H9 (cell line): ENCODE results near the gene GNPDA2. TPM values are rescaled to one million over a fixed set of nuclear protein-coding genes. Genes with fewer than 3 reads are reported as not detected.

ENCODE experiments used
- DNase-seq: peaks from one replicate; pipeline ENCODE4 v3.0.0-alpha.2; 2017
- H2AFZ ChIP-seq: one replicate; pipeline ENCODE4 v1.6.1; 2013; ENCODE audit warnings: mild to moderate bottlenecking, low read length, control low read depth, moderate library complexity
- H2AK5ac ChIP-seq: 2 replicates; pipeline ENCODE4 v1.6.1; 2013; ENCODE audit warnings: low read length, control low read depth, mixed read lengths; ENCODE audit not compliant: insufficient read length
- H2BK120ac ChIP-seq: one replicate; pipeline ENCODE4 v1.6.1; 2013; ENCODE audit warnings: low read depth, mild to moderate bottlenecking, low read length, control low read depth, inconsistent platforms; ENCODE audit not compliant: poor library complexity, severe bottlenecking
- H2BK12ac ChIP-seq: 2 replicates; pipeline ENCODE4 v1.6.1; 2013; ENCODE audit warnings: low read length, control low read depth, mixed read lengths, low read depth; ENCODE audit not compliant: insufficient read length
- H2BK15ac ChIP-seq: 2 replicates; pipeline ENCODE4 v1.6.1; 2013; ENCODE audit warnings: low read depth, low read length, control low read depth
- H2BK20ac ChIP-seq: one replicate; pipeline ENCODE4 v1.6.1; 2013; ENCODE audit warnings: low read depth, mild to moderate bottlenecking, low read length, control low read depth, inconsistent platforms; ENCODE audit not compliant: poor library complexity, severe bottlenecking
- H2BK5ac ChIP-seq: 2 replicates; pipeline ENCODE4 v1.6.1; 2013; ENCODE audit warnings: low read length, control low read depth, mixed read lengths; ENCODE audit not compliant: insufficient read length
- H3K14ac ChIP-seq: 2 replicates; pipeline ENCODE4 v1.6.1; 2013; ENCODE audit warnings: low read length, control low read depth; ENCODE audit not compliant: insufficient read depth
- H3K18ac ChIP-seq: 2 replicates; pipeline ENCODE4 v1.6.1; 2013; ENCODE audit warnings: low read depth, mild to moderate bottlenecking, mixed read lengths, low read length, control low read depth; ENCODE audit not compliant: insufficient read length
- H3K23ac ChIP-seq: 2 replicates; pipeline ENCODE4 v1.6.1; 2013; ENCODE audit warnings: low read length, control low read depth, mixed read lengths, low read depth; ENCODE audit not compliant: insufficient read length
- H3K23me2 ChIP-seq: 2 replicates; pipeline ENCODE4 v1.6.1; 2013; ENCODE audit warnings: low read depth, mild to moderate bottlenecking, mixed read lengths, low read length, control low read depth; ENCODE audit not compliant: insufficient read length, poor library complexity, severe bottlenecking
- H3K27ac ChIP-seq: 2 replicates; pipeline ENCODE4 v1.5.1; 2013; ENCODE audit warnings: low read length, control low read depth, mixed read lengths, low read depth; ENCODE audit not compliant: insufficient read length
- H3K27me3 ChIP-seq: 2 replicates; pipeline ENCODE4 v1.6.1; 2013; ENCODE audit warnings: low read length, control low read depth, inconsistent platforms; ENCODE audit not compliant: insufficient read depth
- H3K4ac ChIP-seq: 2 replicates; pipeline ENCODE4 v1.6.1; 2013; ENCODE audit warnings: low read depth, mild to moderate bottlenecking, control low read depth, inconsistent platforms, low read length, moderate library complexity
- H3K4me1 ChIP-seq: 2 replicates; pipeline ENCODE4 v1.6.1; 2013; ENCODE audit warnings: low read length, control low read depth, inconsistent platforms; ENCODE audit not compliant: insufficient read depth
- H3K4me2 ChIP-seq: 2 replicates; pipeline ENCODE4 v1.6.1; 2013; ENCODE audit warnings: low read length, control low read depth, mixed read lengths; ENCODE audit not compliant: insufficient read length, insufficient read depth
- H3K56ac ChIP-seq: 2 replicates; pipeline ENCODE4 v1.6.1; 2013; ENCODE audit warnings: low read depth, mild to moderate bottlenecking, mixed read lengths, low read length, control low read depth; ENCODE audit not compliant: insufficient read length
- H3K79me1 ChIP-seq: 2 replicates; pipeline ENCODE4 v1.6.1; 2013; ENCODE audit warnings: low read depth, mild to moderate bottlenecking, moderate library complexity, low read length, control low read depth, inconsistent platforms; ENCODE audit not compliant: insufficient read depth, poor library complexity, severe bottlenecking
- H3K79me2 ChIP-seq: 2 replicates; pipeline ENCODE4 v1.6.1; 2013; ENCODE audit warnings: low read length, control low read depth, inconsistent platforms; ENCODE audit not compliant: insufficient read depth
- H3K9ac ChIP-seq: 2 replicates; pipeline ENCODE4 v1.6.1; 2013; ENCODE audit warnings: low read length, control low read depth, mixed read lengths; ENCODE audit not compliant: insufficient read length; ENCODE audit errors: extremely low read depth
- H3K9me3 ChIP-seq: one replicate; pipeline ENCODE4 v1.6.1; 2013; ENCODE audit warnings: low read depth, low read length, inconsistent platforms; ENCODE audit not compliant: control insufficient read depth
- H3T11ph ChIP-seq: one replicate; pipeline ENCODE4 v1.6.1; 2013; ENCODE audit warnings: mild to moderate bottlenecking, low read length, control low read depth, inconsistent platforms
- H4K20me1 ChIP-seq: one replicate; pipeline ENCODE4 v1.6.1; 2013; ENCODE audit not compliant: control insufficient read depth, insufficient read length, insufficient read depth
- H4K5ac ChIP-seq: 2 replicates; pipeline ENCODE4 v1.6.1; 2013; ENCODE audit warnings: low read depth, mild to moderate bottlenecking, mixed read lengths, low read length, control low read depth; ENCODE audit not compliant: insufficient read length
- H4K8ac ChIP-seq: replicated peaks from 2 replicates; pipeline ENCODE4 v1.6.1; 2013; ENCODE audit warnings: low read length, control low read depth, mixed read lengths, low read depth; ENCODE audit not compliant: insufficient read length
- H4K91ac ChIP-seq: 2 replicates; pipeline ENCODE4 v1.6.1; 2013; ENCODE audit warnings: low read depth, mild to moderate bottlenecking, moderate library complexity, mixed read lengths, low read length, control low read depth; ENCODE audit not compliant: insufficient read length
- H3K27ac Mint-ChIP-seq, 3 experiments: 2 replicates in 2 of 3; 3 replicates in 1 of 3; pipeline ENCODE4 v1.8.0; 2020 to 2021; ENCODE audit warnings: mixed read lengths in 3 of 3, mild to moderate bottlenecking in 1 of 3, moderate library complexity in 1 of 3
- H3K27me3 Mint-ChIP-seq: 2 replicates; pipeline ENCODE4 v1.8.0; 2021; ENCODE audit warnings: low read depth, mild to moderate bottlenecking, moderate library complexity, mixed read lengths
- H3K36me3 Mint-ChIP-seq, 3 experiments: 2 replicates in 2 of 3; 3 replicates in 1 of 3; pipeline ENCODE4 v1.8.0; 2020 to 2021; ENCODE audit warnings: low read depth in 3 of 3, mixed read lengths in 3 of 3; ENCODE audit not compliant: insufficient read depth in 1 of 3
- H3K4me1 Mint-ChIP-seq, 2 experiments: 2 replicates each; pipeline ENCODE4 v1.8.0; 2020; ENCODE audit warnings: mixed read lengths in 2 of 2
- H3K4me3 Mint-ChIP-seq, 2 experiments: 2 replicates in 1 of 2; 3 replicates in 1 of 2; pipeline ENCODE4 v1.8.0; 2020 to 2021; ENCODE audit warnings: mild to moderate bottlenecking in 2 of 2, mixed read lengths in 2 of 2, moderate library complexity in 1 of 2
- H3K9me3 Mint-ChIP-seq, 2 experiments: 2 replicates in 1 of 2; 3 replicates in 1 of 2; pipeline ENCODE4 v1.8.0; 2020; ENCODE audit warnings: mild to moderate bottlenecking in 2 of 2, mixed read lengths in 2 of 2, moderate library complexity in 1 of 2
- CTCF ChIP-seq: fragments of 200-600 bp; sonication (generic); conservative IDR thresholded peaks from 3 replicates; pipeline ENCODE4 v1.8.0; 2021; ENCODE audit warnings: antibody characterized with exemption, mild to moderate bottlenecking
- WGBS: extraction: QIAGEN DNeasy Blood & Tissue Kit; methylation state at CpG from one replicate; pipeline ENCODE4 v1.1.7; 2013; ENCODE audit warnings: missing lambda C conversion rate, low lambda C conversion rate, mixed read lengths; ENCODE audit not compliant: insufficient read length; ENCODE audit errors: extremely low coverage; 5-methylcytosine and 5-hydroxymethylcytosine counted together
- total RNA-seq: library from RNA; stranded (reverse); gene quantifications from 2 replicates; pipeline ENCODE4 v1.2.1, GENCODE V29; 2021

The GNPDA2 gene
- total RNA-seq, 1 experiment from 2014 or later: 4.8 TPM

GRCh38 chr4:44700427-44700826, 25.9 kb downstream of the GNPDA2 start:
- H2BK15ac ChIP-seq: no peak overlapping the region
- no peak overlapping the region for H3K18ac ChIP-seq
- no peak overlapping the region for H4K5ac ChIP-seq
- H2BK5ac ChIP-seq: no peak overlapping the region
- H4K91ac ChIP-seq: no peak overlapping the region
- H3K4me2 ChIP-seq: no peak overlapping the region
- H3K4me1 ChIP-seq: no peaks in the 10 kb centered on the region
- no peak overlapping the region for H3K14ac ChIP-seq
- no peak overlapping the region for H2BK120ac ChIP-seq
- no peak overlapping the region for H2AK5ac ChIP-seq
- H3K36me3 Mint-ChIP-seq: peaks cover 13 to 43% (median 40%) of the 10 kb centered on the region in 3 experiments; a peak in 6 of 7 replicates
- H3K79me1 ChIP-seq: no peaks in the 10 kb centered on the region
- H3K4me3 Mint-ChIP-seq: no peak overlapping the region
- no CpG with 5 or more reads among the region's 1 CpG for WGBS
- H4K8ac ChIP-seq: no peak overlapping the region
- H3K27ac Mint-ChIP-seq: no peak overlapping the region
- H3K27ac ChIP-seq: no peak overlapping the region
- no peak overlapping the region for H3K23ac ChIP-seq
- H3K27me3 Mint-ChIP-seq: no peaks in the 10 kb centered on the region
- no peak for TF ChIP-seq CTCF
- no peak overlapping the region for H3K9ac ChIP-seq
- no peak overlapping the region for H3T11ph ChIP-seq
- H2BK12ac ChIP-seq: no peak overlapping the region
- no peaks in the 10 kb centered on the region for H3K9me3 Mint-ChIP-seq
- H3K23me2 ChIP-seq: no peaks in the 10 kb centered on the region
- H3K27me3 ChIP-seq: no peaks in the 10 kb centered on the region
- H4K20me1 ChIP-seq: no peaks in the 10 kb centered on the region
- H3K4ac ChIP-seq: no peak overlapping the region
- no peaks in the 10 kb centered on the region for H3K9me3 ChIP-seq
- no peak overlapping the region for H3K56ac ChIP-seq
- H3K4me1 Mint-ChIP-seq: peaks cover 5% of the 10 kb centered on the region in 2 experiments; a peak in 3 of 4 replicates
- no peak overlapping the region for H2BK20ac ChIP-seq
- no peak overlapping the region for H2AFZ ChIP-seq
- no peak for DNase-seq
- H3K79me2 ChIP-seq: no peaks in the 10 kb centered on the region
